ENCODE results near the gene NNAT. TPM values are rescaled to one million over a fixed set of nuclear protein-coding genes. Genes with fewer than 3 reads are reported as not detected.
A peak's percentile ranks its signal among the peaks of the same experiment; 100 is the strongest.
"Not testable (repeated sequence)": the region's sequence is repeated elsewhere in the genome, so short reads cannot be mapped to it uniquely, and the experiment has no call there.

The NNAT gene, protein sequence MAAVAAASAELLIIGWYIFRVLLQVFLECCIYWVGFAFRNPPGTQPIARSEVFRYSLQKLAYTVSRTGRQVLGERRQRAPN
- total RNA-seq (3.6 and 4.2 TPM in 2 replicates), polyA plus RNA-seq (1.1 and 5.2 TPM in 2 replicates)

- Histone ChIP-seq H3K9me3 (ENCODE audit: low read depth) (no peaks in the 10 kb centered on the region), H3K27me3 (no peaks in the 10 kb centered on the region), H3K27ac (peak within 1 kb of the TSS; percentile 3), H3K4me3 (peak within 1 kb of the TSS; percentile 17), H3K4me1 (ENCODE audit: low read depth) (peaks cover 26% of the 10 kb centered on the region), H3K36me3 (no peaks in the 10 kb centered on the region)
- DNase-seq (ENCODE audit: low read depth in 1 of 2, low spot score in 1 of 2) = peak in 1 of 2 donors; percentile 17
- TF ChIP-seq, protein P1, sequence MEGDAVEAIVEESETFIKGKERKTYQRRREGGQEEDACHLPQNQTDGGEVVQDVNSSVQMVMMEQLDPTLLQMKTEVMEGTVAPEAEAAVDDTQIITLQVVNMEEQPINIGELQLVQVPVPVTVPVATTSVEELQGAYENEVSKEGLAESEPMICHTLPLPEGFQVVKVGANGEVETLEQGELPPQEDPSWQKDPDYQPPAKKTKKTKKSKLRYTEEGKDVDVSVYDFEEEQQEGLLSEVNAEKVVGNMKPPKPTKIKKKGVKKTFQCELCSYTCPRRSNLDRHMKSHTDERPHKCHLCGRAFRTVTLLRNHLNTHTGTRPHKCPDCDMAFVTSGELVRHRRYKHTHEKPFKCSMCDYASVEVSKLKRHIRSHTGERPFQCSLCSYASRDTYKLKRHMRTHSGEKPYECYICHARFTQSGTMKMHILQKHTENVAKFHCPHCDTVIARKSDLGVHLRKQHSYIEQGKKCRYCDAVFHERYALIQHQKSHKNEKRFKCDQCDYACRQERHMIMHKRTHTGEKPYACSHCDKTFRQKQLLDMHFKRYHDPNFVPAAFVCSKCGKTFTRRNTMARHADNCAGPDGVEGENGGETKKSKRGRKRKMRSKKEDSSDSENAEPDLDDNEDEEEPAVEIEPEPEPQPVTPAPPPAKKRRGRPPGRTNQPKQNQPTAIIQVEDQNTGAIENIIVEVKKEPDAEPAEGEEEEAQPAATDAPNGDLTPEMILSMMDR (IDR thresholded peaks at IDR 0.05; ENCODE audit: low read depth, low read length) = no peak
Observed at GRCh38 chr20:37521061-37521771, at the start of gene NNAT. Gene NNAT (plus strand): TSS chr20:37521250. CDS start chr20:37521332, 82 bp downstream.

DNA sequence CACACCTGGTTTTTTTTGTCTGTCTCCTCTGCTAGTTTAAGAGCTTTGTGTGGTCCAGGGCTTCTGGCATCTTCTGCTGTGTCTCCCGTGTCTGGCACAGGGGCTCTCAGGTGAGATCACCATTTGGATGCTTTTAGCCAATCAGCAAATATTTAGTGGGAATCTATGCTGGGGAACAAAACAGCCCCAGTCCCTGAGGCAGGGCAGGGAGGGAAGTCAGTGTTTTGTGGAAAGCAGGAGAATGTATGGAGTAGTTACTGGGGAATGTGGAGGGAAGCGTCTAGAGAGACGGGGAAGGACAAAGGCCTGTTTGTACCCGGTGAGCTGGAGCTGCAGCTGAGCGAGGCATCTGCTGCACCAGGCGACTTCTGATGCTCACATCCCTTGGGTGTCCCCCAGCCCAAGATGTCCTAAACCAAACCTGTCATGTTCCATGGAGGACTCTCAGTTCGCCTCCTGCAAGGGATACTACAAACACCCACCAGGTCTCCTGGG is 49.3 kb upstream of the NNAT start:
- no peak overlapping the region for H3K4me3 ChIP-seq
- TF ChIP-seq, protein P1 (IDR thresholded peaks at IDR 0.05; ENCODE audit: low read depth, low read length) = no peak
- no peak for DNase-seq (ENCODE audit: low read depth in 1 of 2, low spot score in 1 of 2)
- no peaks in the 10 kb centered on the region for H3K27me3 ChIP-seq
- no peaks in the 10 kb centered on the region for H3K36me3 ChIP-seq
- no peak overlapping the region for H3K27ac ChIP-seq
- no peaks in the 10 kb centered on the region for H3K9me3 ChIP-seq (ENCODE audit: low read depth)
- H3K4me1 ChIP-seq (ENCODE audit: low read depth) = no peaks in the 10 kb centered on the region

DNA sequence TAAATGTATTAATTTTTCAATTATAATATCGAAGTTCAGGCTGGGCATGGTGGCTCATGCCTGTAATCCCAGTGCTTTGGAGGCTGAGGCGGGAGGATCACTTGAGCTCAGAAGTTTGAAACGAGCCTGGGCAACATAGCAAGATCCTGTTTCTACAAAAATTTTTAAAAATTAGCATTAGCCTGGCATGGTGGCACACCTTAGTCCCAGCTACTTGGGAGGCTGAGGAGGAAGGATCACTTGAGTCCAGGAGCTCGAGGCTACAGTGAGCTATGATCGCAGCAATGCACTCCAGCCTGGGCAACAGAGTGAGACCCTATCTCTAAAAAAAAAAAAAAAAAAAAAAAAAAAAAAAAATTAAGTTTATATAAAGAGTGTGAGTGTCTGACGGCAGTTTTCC is 48.6 kb upstream of the NNAT start:
- not testable (repeated sequence) for H3K27ac ChIP-seq; H3K36me3 ChIP-seq; DNase-seq (ENCODE audit: low read depth in 1 of 2, low spot score in 1 of 2); H3K4me1 ChIP-seq (ENCODE audit: low read depth); H3K4me3 ChIP-seq; H3K27me3 ChIP-seq; H3K9me3 ChIP-seq (ENCODE audit: low read depth)

DNA sequence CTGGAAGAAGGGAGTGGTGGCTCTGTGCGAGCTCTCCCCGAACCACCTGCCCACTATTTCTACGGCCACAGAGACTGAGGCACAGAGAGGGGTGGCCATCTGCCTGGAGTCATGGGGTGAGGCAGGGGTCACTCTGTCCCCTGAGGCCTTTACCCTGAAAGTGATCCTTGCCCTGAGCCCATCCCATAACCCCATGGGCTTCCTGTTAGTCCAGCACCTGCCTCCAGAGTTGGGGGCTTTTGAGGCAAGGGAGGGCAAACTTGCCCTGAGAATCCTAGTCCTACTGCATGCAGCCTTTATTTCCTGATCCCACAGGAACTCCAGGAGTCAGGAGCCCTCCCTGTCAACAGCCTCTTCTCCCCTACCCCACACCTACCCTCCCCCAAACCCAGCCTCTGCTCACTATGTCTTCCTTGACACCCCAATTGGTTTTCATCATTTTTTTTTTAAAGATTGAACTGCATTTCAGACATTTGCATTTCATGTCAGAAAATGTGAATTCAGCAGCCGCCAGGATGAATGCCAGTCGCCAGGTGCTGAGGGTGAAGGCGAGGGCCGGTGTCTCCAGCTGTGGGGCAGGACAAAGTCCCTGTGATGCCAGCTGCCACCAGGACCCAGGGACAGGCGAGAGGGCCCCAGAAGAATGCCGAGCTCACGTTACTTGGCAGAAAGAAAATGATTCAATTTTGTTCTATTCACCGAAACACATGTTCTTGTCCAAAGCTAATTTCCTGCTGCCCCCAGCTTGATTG is 47.6 kb upstream of the NNAT start:
- Histone ChIP-seq H3K27me3 (no peaks in the 10 kb centered on the region), H3K27ac (no peak overlapping the region), H3K9me3 (ENCODE audit: low read depth) (no peaks in the 10 kb centered on the region), H3K36me3 (no peaks in the 10 kb centered on the region), H3K4me3 (no peak overlapping the region), H3K4me1 (ENCODE audit: low read depth) (no peaks in the 10 kb centered on the region)
- DNase-seq (ENCODE audit: low read depth in 1 of 2, low spot score in 1 of 2) = no peak
- TF ChIP-seq, protein P1 (IDR thresholded peaks at IDR 0.05; ENCODE audit: low read depth, low read length) = no peak

- no peaks in the 10 kb centered on the region for H3K27me3 ChIP-seq
- no peaks in the 10 kb centered on the region for H3K4me1 ChIP-seq (ENCODE audit: low read depth)
- H3K27ac ChIP-seq = no peak overlapping the region
- no peaks in the 10 kb centered on the region for H3K9me3 ChIP-seq (ENCODE audit: low read depth)
- TF ChIP-seq, protein P1 (IDR thresholded peaks at IDR 0.05; ENCODE audit: low read depth, low read length) = no peak
- DNase-seq (ENCODE audit: low read depth in 1 of 2, low spot score in 1 of 2) = no peak
- H3K36me3 ChIP-seq = no peaks in the 10 kb centered on the region
- H3K4me3 ChIP-seq = no peak overlapping the region
Observed at GRCh38 chr20:37474386-37474785, 46.7 kb upstream of the NNAT start.

- no peaks in the 10 kb centered on the region for H3K27me3 ChIP-seq
- H3K4me1 ChIP-seq (ENCODE audit: low read depth) = no peaks in the 10 kb centered on the region
- no peaks in the 10 kb centered on the region for H3K36me3 ChIP-seq
- DNase-seq (ENCODE audit: low read depth in 1 of 2, low spot score in 1 of 2) = no peak
- no peak overlapping the region for H3K27ac ChIP-seq
- TF ChIP-seq, protein P1 (IDR thresholded peaks at IDR 0.05; ENCODE audit: low read depth, low read length) = no peak
- H3K9me3 ChIP-seq (ENCODE audit: low read depth) = no peaks in the 10 kb centered on the region
- no peak overlapping the region for H3K4me3 ChIP-seq
Observed at GRCh38 chr20:37475252-37475651, 45.8 kb upstream of the NNAT start.
